Stimulated activated CD8-positive, alpha-beta memory T cell treated with anti-CD3 and anti-CD28 coated beads, Interleukin-7, amount 100 ng/mL, for 48 hours (primary cell): ENCODE measurements around the gene RASSF1.
"Not testable (repeated sequence)": the region's sequence is repeated elsewhere in the genome, so short reads cannot be mapped to it uniquely, and the experiment has no call there.

ENCODE experiments used
- DNase-seq, 2 donors: peaks; one replicate each; pipeline ENCODE4 v3.0.0-alpha.2; 2020; ENCODE audit warnings: low read depth in 1 of 2; ENCODE audit errors: extremely low read depth in 1 of 2

The RASSF1 gene

GRCh38 chr3:50288387-50289007 is 52.1 kb downstream of the RASSF1 start:
- no peak for DNase-seq

GRCh38 chr3:50287262-50287661 is 53.4 kb downstream of the RASSF1 start:
- DNase-seq: no peak

- DNase-seq: no peak
These were observed 54.1 kb downstream of the RASSF1 start for GRCh38 chr3:50286322-50287227.

- not testable (repeated sequence) for DNase-seq
These were observed 56.5 kb downstream of the RASSF1 start for GRCh38 chr3:50284121-50284520.
